K562 (cell line): ENCODE results near the gene C21orf58.

Source experiments
- SNAPC5 ChIP-seq: fragments of 250-450 bp; sonication (Bioruptor Pico); IDR thresholded peaks from 2 replicates; pipeline ENCODE4 v1.8.0; 2021; ENCODE audit warnings: moderate library complexity, mild to moderate bottlenecking, inconsistent platforms
- ZFP91 ChIP-seq: sonication (generic); formaldehyde crosslinking; IDR thresholded peaks from 2 replicates; pipeline ENCODE4 v1.8.0; 2022; ENCODE audit warnings: mild to moderate bottlenecking, missing genetic modification reagents
- ZNF23 ChIP-seq: fragments of 250-450 bp; sonication (Bioruptor Pico); IDR thresholded peaks from 2 replicates; pipeline ENCODE4 v1.4.0; 2020; ENCODE audit warnings: mild to moderate bottlenecking
- TF ChIP-seq, protein P1 (sequence below), 2 experiments: IDR thresholded peaks in 1 of 2; conservative IDR thresholded peaks in 1 of 2; 2 replicates each; pipeline ENCODE4 v1.6.1; 2016; ENCODE audit warnings: low read depth in 2 of 2, mild to moderate bottlenecking in 1 of 2, missing compliant biosample characterization in 1 of 2, missing genetic modification characterization in 1 of 2, moderate library complexity in 1 of 2

DNA sequence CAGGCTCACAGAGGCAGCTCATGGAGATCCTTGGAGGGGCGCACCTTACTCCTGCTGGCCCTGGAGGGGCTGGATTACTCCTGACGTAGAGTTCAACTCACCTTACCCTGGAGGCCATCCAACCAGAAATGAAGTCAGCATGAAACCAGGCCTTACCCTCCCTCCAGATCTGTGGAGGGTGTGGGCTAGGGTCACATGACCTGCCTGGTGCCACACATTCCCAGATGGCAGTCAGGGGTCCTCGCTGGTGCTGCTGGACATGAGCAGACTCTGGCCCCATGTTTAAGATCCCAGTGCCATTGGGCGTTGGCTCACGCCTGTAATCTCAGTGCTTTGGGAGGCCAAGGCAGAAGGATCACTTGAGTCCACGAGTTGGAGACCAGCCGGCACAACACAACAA is 4.5 kb downstream of the C21orf58 start:
- TF ChIP-seq, protein P1, sequence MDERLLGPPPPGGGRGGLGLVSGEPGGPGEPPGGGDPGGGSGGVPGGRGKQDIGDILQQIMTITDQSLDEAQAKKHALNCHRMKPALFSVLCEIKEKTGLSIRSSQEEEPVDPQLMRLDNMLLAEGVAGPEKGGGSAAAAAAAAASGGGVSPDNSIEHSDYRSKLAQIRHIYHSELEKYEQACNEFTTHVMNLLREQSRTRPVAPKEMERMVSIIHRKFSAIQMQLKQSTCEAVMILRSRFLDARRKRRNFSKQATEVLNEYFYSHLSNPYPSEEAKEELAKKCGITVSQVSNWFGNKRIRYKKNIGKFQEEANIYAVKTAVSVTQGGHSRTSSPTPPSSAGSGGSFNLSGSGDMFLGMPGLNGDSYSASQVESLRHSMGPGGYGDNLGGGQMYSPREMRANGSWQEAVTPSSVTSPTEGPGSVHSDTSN (CRISPR knock-in tag; IDR thresholded peaks at IDR 0.05; ENCODE audit: low read depth): no peak
- TF ChIP-seq, protein P1 (tag; conservative IDR thresholded peaks at IDR 0.05; ENCODE audit: low read depth): no peak
- TF ChIP-seq ZNF23 (CRISPR knock-in tag) (no peak), SNAPC5 (no peak), ZFP91 (CRISPR knock-in tag) (no peak)
